ENCODE results near the gene HLA-DPA1. TPM values are rescaled to one million over a fixed set of nuclear protein-coding genes. Genes with fewer than 3 reads are reported as not detected.

The HLA-DPA1 gene
- total RNA-seq, 4 donors from 2014 or later, result 15.4 to 172 (median 67.6) TPM

DNA sequence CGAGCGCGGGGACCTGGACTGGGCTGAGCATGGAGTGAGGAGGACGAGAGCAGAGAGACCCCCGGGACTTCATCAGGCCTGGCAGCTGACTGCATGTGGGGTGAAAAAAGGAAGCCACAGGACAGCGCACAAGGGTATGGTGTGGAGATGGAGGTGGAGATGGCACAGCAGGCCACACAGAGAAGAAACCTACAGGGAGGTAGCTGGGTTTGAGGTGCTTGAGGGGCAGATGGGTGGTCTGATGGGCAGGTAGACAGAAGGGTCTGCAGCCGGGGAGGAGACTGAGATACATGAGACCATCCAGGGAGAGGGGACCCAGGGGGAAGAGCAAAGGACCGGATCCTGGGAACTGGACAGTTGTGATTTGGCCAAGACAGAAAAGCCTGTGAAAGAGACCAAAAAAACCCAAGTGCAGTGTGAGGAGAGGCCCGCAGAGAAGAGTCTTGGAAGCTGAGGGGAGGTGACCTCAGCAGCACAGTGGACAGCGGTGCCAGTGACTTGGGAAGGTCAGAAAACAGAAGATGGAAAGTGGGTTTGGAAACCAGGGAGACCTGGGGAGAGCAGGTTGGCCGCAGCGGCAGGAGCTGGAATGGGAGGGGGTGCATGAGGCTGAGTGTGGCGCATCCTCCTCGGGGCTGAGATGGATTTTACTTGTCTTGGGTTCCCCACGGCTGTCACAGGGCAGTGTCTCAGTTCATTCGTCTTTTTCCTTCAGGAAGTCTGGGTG is 7.8 kb upstream of the HLA-DPA1 start:
- TF ChIP-seq, protein P1, sequence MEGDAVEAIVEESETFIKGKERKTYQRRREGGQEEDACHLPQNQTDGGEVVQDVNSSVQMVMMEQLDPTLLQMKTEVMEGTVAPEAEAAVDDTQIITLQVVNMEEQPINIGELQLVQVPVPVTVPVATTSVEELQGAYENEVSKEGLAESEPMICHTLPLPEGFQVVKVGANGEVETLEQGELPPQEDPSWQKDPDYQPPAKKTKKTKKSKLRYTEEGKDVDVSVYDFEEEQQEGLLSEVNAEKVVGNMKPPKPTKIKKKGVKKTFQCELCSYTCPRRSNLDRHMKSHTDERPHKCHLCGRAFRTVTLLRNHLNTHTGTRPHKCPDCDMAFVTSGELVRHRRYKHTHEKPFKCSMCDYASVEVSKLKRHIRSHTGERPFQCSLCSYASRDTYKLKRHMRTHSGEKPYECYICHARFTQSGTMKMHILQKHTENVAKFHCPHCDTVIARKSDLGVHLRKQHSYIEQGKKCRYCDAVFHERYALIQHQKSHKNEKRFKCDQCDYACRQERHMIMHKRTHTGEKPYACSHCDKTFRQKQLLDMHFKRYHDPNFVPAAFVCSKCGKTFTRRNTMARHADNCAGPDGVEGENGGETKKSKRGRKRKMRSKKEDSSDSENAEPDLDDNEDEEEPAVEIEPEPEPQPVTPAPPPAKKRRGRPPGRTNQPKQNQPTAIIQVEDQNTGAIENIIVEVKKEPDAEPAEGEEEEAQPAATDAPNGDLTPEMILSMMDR (IDR thresholded peaks at IDR 0.05), result no peak
- TF ChIP-seq POLR2A (IDR thresholded peaks at IDR 0.05), result no peak
- Histone ChIP-seq H3K36me3 (peaks cover 0 to 5% of the 10 kb centered on the region in 2 donors), H3K4me1 (peaks cover 4 to 18% of the 10 kb centered on the region in 2 donors), H3K27me3 (no peaks in the 10 kb centered on the region), H3K27ac (peak overlapping the region; percentile 55 to 89 (median 85)), H3K4me3 (replicated peaks in 1 of 3) (peak overlapping the region in 1 of 3 donors; percentile 32), H3K9me3 (no peaks in the 10 kb centered on the region)
- intact Hi-C loops (cut with DNase I), result no loop called here
- 72 to 79% methylated on average over 16 of the region's 16 CpGs for WGBS, 2 donors
- no peak for DNase-seq

DNA sequence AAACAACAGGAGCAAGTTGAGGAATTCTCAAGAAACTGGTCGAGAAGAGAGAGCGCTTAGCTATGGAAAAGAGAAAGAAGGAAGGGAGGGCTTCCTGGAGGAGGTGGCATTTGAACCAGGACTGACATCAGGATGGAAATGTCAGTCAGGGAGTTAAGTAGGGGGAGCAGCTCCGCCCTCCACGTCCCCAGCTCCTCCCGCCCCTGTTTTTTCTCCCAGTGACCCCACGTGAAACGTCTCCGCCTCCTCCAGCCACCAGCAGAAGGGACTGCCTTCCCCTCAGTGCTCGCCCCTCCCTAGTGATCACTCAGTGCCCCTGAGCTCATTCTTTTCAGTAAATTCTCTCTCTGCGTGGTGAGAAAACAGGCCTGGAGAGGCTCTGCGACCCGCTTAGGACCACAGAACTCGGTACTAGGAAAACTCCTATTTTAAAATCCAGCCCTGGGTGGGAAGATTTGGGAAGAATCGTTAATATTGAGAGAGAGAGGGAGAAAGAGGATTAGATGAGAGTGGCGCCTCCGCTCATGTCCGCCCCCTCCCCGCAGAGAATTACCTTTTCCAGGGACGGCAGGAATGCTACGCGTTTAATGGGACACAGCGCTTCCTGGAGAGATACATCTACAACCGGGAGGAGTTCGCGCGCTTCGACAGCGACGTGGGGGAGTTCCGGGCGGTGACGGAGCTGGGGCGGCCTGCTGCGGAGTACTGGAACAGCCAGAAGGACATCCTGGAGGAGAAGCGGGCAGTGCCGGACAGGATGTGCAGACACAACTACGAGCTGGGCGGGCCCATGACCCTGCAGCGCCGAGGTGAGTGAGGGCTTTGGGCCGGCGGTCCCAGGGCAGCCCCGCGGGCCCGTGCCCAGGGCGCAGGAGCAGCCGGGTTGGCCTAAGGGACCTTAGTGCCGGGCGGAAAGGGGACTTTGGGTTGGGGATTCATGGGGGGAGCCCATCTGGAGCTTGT is 7.0 kb upstream of the HLA-DPA1 start:
- Histone ChIP-seq H3K4me1 (peaks cover 4 to 18% of the 10 kb centered on the region in 2 donors), H3K4me3 (replicated peaks in 1 of 3) (peak overlapping the region in 2 of 3 donors; percentile 32 to 57), H3K9me3 (no peaks in the 10 kb centered on the region), H3K27ac (peak overlapping the region; percentile 55 to 89 (median 85)), H3K36me3 (peaks cover 0 to 3% of the 10 kb centered on the region in 2 donors), H3K27me3 (no peaks in the 10 kb centered on the region)
- WGBS, 2 donors, result 10 to 14% methylated on average over 39 to 48 of the region's 49 CpGs
- TF ChIP-seq, protein P1 (IDR thresholded peaks at IDR 0.05), result no peak
- TF ChIP-seq POLR2A (IDR thresholded peaks at IDR 0.05), result peak in 1 of 2 donors; percentile 83
- DNase-seq, result peak; percentile 83 to 84
- intact Hi-C loops (cut with DNase I), result no loop called here

DNA sequence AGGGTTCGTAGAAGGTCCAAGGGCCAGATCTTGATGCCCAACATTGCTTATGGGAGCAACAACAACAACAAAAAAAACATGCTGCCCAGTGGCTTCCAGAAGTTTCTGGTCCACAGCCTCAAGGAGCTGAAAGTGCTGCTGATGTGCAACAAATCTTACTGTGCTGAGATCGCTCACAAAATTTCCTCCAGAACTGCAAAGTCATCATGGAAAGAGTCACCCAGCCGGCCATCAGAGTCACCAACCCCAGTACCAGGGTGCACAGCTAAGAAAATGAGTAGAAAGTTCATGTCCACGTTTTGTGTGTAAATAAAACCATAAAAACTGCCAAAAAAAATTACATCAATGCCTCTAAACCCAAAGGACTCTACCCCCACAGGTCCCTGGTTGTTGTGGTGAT is 6.1 kb upstream of the HLA-DPA1 start:
- intact Hi-C loops (cut with DNase I), result loop anchor here (5.0 kb wide), 1 partner anchor 67 kb away; no protein-coding TSS in a partner anchor
- TF ChIP-seq, protein P1 (IDR thresholded peaks at IDR 0.05), result no peak
- no peak for TF ChIP-seq POLR2A (IDR thresholded peaks at IDR 0.05)
- 84 to 86% methylated on average over 4 of the region's 4 CpGs for WGBS, 2 donors
- H3K27ac ChIP-seq, result peak overlapping the region in 1 of 3 donors; percentile 89
- no peaks in the 10 kb centered on the region for H3K36me3 ChIP-seq
- no peaks in the 10 kb centered on the region for H3K9me3 ChIP-seq
- peaks cover 4 to 18% of the 10 kb centered on the region in 2 donors for H3K4me1 ChIP-seq
- H3K4me3 ChIP-seq (replicated peaks in 1 of 3), result no peak overlapping the region
- no peaks in the 10 kb centered on the region for H3K27me3 ChIP-seq
- DNase-seq, result no peak

DNA sequence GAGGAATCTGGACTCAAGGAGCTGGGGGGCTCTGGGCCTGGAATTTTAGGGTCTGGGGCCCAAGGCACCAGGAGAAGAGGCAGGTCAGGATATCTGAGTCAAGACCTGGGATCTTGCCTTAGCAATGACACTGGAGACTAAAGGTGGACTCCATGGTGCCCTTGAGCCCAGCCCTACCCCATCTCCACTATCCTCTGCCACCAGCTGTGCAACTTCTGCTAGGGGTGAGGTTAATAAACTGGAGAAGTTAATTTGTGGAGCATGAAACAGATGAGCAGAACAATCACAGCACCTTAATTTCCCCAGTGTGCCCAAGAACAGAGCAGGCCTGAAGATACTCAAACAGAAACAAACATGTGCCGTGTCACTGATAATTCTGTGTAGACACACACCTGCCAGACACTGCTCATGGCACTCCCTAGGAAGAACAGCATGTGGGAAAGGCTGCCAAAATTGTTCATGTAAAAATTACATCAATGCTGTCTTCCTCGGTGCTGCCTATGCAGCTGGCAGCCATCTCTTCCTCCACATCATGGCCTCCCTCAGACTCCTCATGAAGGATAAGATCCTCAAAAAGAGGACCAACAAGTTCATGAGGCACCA is 5.6 kb upstream of the HLA-DPA1 start:
- Histone ChIP-seq H3K36me3 (no peaks in the 10 kb centered on the region), H3K4me1 (peaks cover 4 to 18% of the 10 kb centered on the region in 2 donors), H3K4me3 (replicated peaks in 1 of 3) (no peak overlapping the region), H3K9me3 (no peaks in the 10 kb centered on the region), H3K27me3 (no peaks in the 10 kb centered on the region), H3K27ac (no peak overlapping the region)
- no peak for DNase-seq
- TF ChIP-seq, protein P1 (IDR thresholded peaks at IDR 0.05), result no peak
- no peak for TF ChIP-seq POLR2A (IDR thresholded peaks at IDR 0.05)
- 63 to 86% methylated on average over 2 of the region's 2 CpGs for WGBS, 2 donors
- intact Hi-C loops (cut with DNase I), result loop anchor here (5.0 kb wide), 1 partner anchor 67 kb away; no protein-coding TSS in a partner anchor
